ENCODE measurements around the gene TPR. TPM values are rescaled to one million over a fixed set of nuclear protein-coding genes. Genes with fewer than 3 reads are reported as not detected.

TPR gene
- total RNA-seq, 4 donors from 2014 or later = 90.4 to 108 (median 104) TPM

- Histone ChIP-seq H3K36me3 (no peaks in the 10 kb centered on the region), H3K4me1 (no peaks in the 10 kb centered on the region), H3K27ac (no peak overlapping the region), H3K9me3 (no peaks in the 10 kb centered on the region), H3K27me3 (no peaks in the 10 kb centered on the region), H3K4me3 (replicated peaks in 1 of 3) (no peak overlapping the region)
- intact Hi-C loops (cut with DNase I) = no loop called here
- no peak for DNase-seq
- TF ChIP-seq POLR2A (IDR thresholded peaks at IDR 0.05) (no peak), CTCF (IDR thresholded peaks at IDR 0.05) (no peak)
- WGBS, 2 donors = 89 to 95% methylated on average over 2 of the region's 2 CpGs
Observed at GRCh38 chr1:186299570-186299969, 75.5 kb downstream of the TPR start.

GRCh38 chr1:186298851-186299250 is 76.2 kb downstream of the TPR start:
- TF ChIP-seq CTCF (IDR thresholded peaks at IDR 0.05) = no peak
- no peak for TF ChIP-seq POLR2A (IDR thresholded peaks at IDR 0.05)
- intact Hi-C loops (cut with DNase I) = no loop called here
- Histone ChIP-seq H3K27ac (no peak overlapping the region), H3K27me3 (no peaks in the 10 kb centered on the region), H3K4me1 (no peaks in the 10 kb centered on the region), H3K9me3 (no peaks in the 10 kb centered on the region), H3K36me3 (no peaks in the 10 kb centered on the region), H3K4me3 (replicated peaks in 1 of 3) (no peak overlapping the region)
- no peak for DNase-seq
- 79 to 94% methylated on average over 1 of the region's 1 CpG for WGBS, 2 donors

- Histone ChIP-seq H3K27me3 (no peaks in the 10 kb centered on the region), H3K4me1 (no peaks in the 10 kb centered on the region), H3K36me3 (no peaks in the 10 kb centered on the region), H3K9me3 (no peaks in the 10 kb centered on the region), H3K27ac (no peak overlapping the region), H3K4me3 (replicated peaks in 1 of 3) (no peak overlapping the region)
- TF ChIP-seq CTCF (IDR thresholded peaks at IDR 0.05) (no peak), POLR2A (IDR thresholded peaks at IDR 0.05) (no peak)
- DNase-seq = no peak
- 85 to 87% methylated on average over 3 of the region's 3 CpGs for WGBS, 2 donors
- intact Hi-C loops (cut with DNase I) = no loop called here
Observed at GRCh38 chr1:186297439-186298045, 77.5 kb downstream of the TPR start.

GRCh38 chr1:186295980-186296379 is 79.1 kb downstream of the TPR start, which contains the start of gene PRG4:
Gene PRG4 (plus strand): TSS chr1:186296279.
- intact Hi-C loops (cut with DNase I) = no loop called here
- WGBS, 2 donors = 72 to 74% methylated on average over 3 of the region's 3 CpGs
- Histone ChIP-seq H3K27me3 (no peaks in the 10 kb centered on the region), H3K4me1 (no peaks in the 10 kb centered on the region), H3K9me3 (no peaks in the 10 kb centered on the region), H3K36me3 (no peaks in the 10 kb centered on the region), H3K27ac (no peak within 1 kb of the TSS), H3K4me3 (replicated peaks in 1 of 3) (no peak within 1 kb of the TSS)
- no peak for TF ChIP-seq CTCF (IDR thresholded peaks at IDR 0.05)
- no peak for DNase-seq

GRCh38 chr1:186292875-186293274 is 82.2 kb downstream of the TPR start:
- H3K27ac ChIP-seq = no peak overlapping the region
- 68 to 73% methylated on average over 1 of the region's 1 CpG for WGBS, 2 donors
- no peaks in the 10 kb centered on the region for H3K27me3 ChIP-seq
- intact Hi-C loops (cut with DNase I) = no loop called here
- no peak overlapping the region for H3K4me3 ChIP-seq (replicated peaks in 1 of 3)
- no peaks in the 10 kb centered on the region for H3K9me3 ChIP-seq
- no peaks in the 10 kb centered on the region for H3K36me3 ChIP-seq
- no peak for DNase-seq
- H3K4me1 ChIP-seq = no peaks in the 10 kb centered on the region
- TF ChIP-seq POLR2A (IDR thresholded peaks at IDR 0.05) (no peak), CTCF (IDR thresholded peaks at IDR 0.05) (no peak)
